ENCODE data around the gene SLC1A1. TPM values are rescaled to one million over a fixed set of nuclear protein-coding genes. Genes with fewer than 3 reads are reported as not detected.
A peak's percentile ranks its signal among the peaks of the same experiment; 100 is the strongest.

SLC1A1 gene
- total RNA-seq, 3 donors from 2014 or later (not counting 1 experiment from before 2014, with no cell fraction given) = not detected

GRCh38 chr9:4581861-4582565, 91.7 kb downstream of the SLC1A1 start:
- no peaks in the 10 kb centered on the region for H3K4me1 ChIP-seq (ENCODE audit: control insufficient read depth, insufficient read depth, low read length)
- Mint-ChIP-seq H3K9me3 (no peaks in the 10 kb centered on the region), H3K4me1 (no peaks in the 10 kb centered on the region), H3K4me3 (no peak overlapping the region), H3K36me3 (no peaks in the 10 kb centered on the region), H3K27me3 (ENCODE audit: low read depth in 2 of 2) (peaks cover 0 to 2% of the 10 kb centered on the region in 2 donors), H3K27ac (no peak overlapping the region)
- no peaks in the 10 kb centered on the region for H3K27me3 ChIP-seq (ENCODE audit: control insufficient read depth, insufficient read depth, low read length)
- no peaks in the 10 kb centered on the region for H3K36me3 ChIP-seq (ENCODE audit: control insufficient read depth, insufficient read depth, low read length)
- H3K4me3 ChIP-seq (ENCODE audit: low read length) = no peak overlapping the region
- ATAC-seq = no peak
- intact Hi-C loops (cut with micrococcal nuclease) = no loop called here
- 94% methylated on average over 1 of the region's 1 CpG for whole genome bisulfite sequencing (ENCODE audit: insufficient coverage)
- no peak overlapping the region for H3K27ac ChIP-seq (ENCODE audit: low read length)
- no peak for DNase-seq
- no peak for TF ChIP-seq CTCF (IDR thresholded peaks at IDR 0.05)
- H3K9me3 ChIP-seq (ENCODE audit: control insufficient read depth, insufficient read depth, low read length) = no peaks in the 10 kb centered on the region

DNA sequence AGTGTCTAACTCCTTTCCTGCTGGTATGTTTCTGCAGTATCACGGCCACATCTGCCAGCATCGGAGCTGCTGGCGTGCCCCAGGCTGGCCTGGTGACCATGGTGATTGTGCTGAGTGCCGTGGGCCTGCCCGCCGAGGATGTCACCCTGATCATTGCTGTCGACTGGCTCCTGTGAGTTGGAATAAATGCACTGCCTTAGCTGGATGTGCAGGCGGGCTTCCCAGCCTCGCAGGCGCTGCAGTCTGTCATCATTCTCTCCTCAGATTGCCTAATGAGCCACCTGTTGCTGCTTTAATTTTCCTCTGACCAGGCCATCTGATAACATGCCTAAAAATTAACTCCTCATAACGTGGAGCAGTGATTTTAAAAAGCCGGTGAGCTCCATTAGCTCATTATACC, 92.7 kb downstream of the SLC1A1 start:
- ATAC-seq (peak in 1 of 3 donors; percentile 10), DNase-seq (no peak)
- Histone ChIP-seq H3K4me1 (ENCODE audit: control insufficient read depth, insufficient read depth, low read length) (no peaks in the 10 kb centered on the region), H3K9me3 (ENCODE audit: control insufficient read depth, insufficient read depth, low read length) (no peaks in the 10 kb centered on the region), H3K4me3 (ENCODE audit: low read length) (no peak overlapping the region), H3K36me3 (ENCODE audit: control insufficient read depth, insufficient read depth, low read length) (no peaks in the 10 kb centered on the region), H3K27me3 (ENCODE audit: control insufficient read depth, insufficient read depth, low read length) (no peaks in the 10 kb centered on the region), H3K27ac (ENCODE audit: low read length) (no peak overlapping the region)
- intact Hi-C loops (cut with micrococcal nuclease) = no loop called here
- Mint-ChIP-seq H3K36me3 (no peaks in the 10 kb centered on the region), H3K9me3 (no peaks in the 10 kb centered on the region), H3K27ac (no peak overlapping the region), H3K4me3 (no peak overlapping the region), H3K4me1 (no peaks in the 10 kb centered on the region), H3K27me3 (ENCODE audit: low read depth in 2 of 2) (peaks cover 0 to 2% of the 10 kb centered on the region in 2 donors)
- WGBS (ENCODE audit: insufficient coverage) = 90% methylated on average over 12 of the region's 12 CpGs
- no peak for TF ChIP-seq CTCF (IDR thresholded peaks at IDR 0.05)

DNA sequence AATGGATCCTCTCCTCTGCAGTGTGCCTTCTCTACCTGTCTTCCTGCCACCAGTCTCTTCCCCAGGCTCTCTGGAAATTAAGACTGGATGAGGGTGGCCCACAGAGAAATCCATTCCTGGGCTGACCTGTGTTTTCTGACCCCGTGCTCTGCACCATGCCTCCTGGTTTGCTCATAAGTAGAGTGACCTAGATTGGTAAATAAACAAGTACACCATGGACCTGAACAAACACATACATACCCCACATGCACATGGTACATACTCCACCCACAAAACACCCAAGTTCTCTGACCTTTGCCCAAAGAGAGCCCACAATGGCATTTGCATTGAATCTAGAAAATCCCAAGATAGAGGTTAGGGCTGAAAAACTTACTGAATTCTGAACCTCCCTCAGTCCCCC, 94.4 kb downstream of the SLC1A1 start:
- H3K36me3 Mint-ChIP-seq = no peaks in the 10 kb centered on the region
- Histone ChIP-seq H3K4me1 (ENCODE audit: control insufficient read depth, insufficient read depth, low read length) (no peaks in the 10 kb centered on the region), H3K27ac (ENCODE audit: low read length) (no peak overlapping the region), H3K9me3 (ENCODE audit: control insufficient read depth, insufficient read depth, low read length) (no peaks in the 10 kb centered on the region), H3K4me3 (ENCODE audit: low read length) (no peak overlapping the region), H3K27me3 (ENCODE audit: control insufficient read depth, insufficient read depth, low read length) (no peaks in the 10 kb centered on the region), H3K36me3 (ENCODE audit: control insufficient read depth, insufficient read depth, low read length) (no peaks in the 10 kb centered on the region)
- WGBS (ENCODE audit: insufficient coverage) = no CpG with 5 or more reads among the region's 1 CpG
- no peak overlapping the region for H3K4me3 Mint-ChIP-seq
- ATAC-seq = no peak
- no peaks in the 10 kb centered on the region for H3K4me1 Mint-ChIP-seq
- no peak for DNase-seq
- no peaks in the 10 kb centered on the region for H3K9me3 Mint-ChIP-seq
- intact Hi-C loops (cut with micrococcal nuclease) = no loop called here
- H3K27ac Mint-ChIP-seq = no peak overlapping the region
- no peak for TF ChIP-seq CTCF (IDR thresholded peaks at IDR 0.05)
- no peaks in the 10 kb centered on the region for H3K27me3 Mint-ChIP-seq (ENCODE audit: low read depth in 2 of 2)

DNA sequence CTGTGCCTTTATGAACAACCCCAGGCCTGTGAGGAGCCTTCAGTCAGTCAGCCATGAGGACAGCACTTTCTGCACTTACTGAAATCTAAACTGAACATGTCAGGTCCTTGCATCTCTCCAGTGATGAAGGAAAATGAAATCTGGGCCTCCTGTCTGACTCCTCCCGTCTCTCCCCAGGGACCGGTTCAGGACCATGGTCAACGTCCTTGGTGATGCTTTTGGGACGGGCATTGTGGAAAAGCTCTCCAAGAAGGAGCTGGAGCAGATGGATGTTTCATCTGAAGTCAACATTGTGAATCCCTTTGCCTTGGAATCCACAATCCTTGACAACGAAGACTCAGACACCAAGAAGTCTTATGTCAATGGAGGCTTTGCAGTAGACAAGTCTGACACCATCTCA, 94.9 kb downstream of the SLC1A1 start:
- ATAC-seq (no peak), DNase-seq (no peak)
- Histone ChIP-seq H3K4me1 (ENCODE audit: control insufficient read depth, insufficient read depth, low read length) (no peaks in the 10 kb centered on the region), H3K27me3 (ENCODE audit: control insufficient read depth, insufficient read depth, low read length) (no peaks in the 10 kb centered on the region), H3K4me3 (ENCODE audit: low read length) (no peak overlapping the region), H3K36me3 (ENCODE audit: control insufficient read depth, insufficient read depth, low read length) (no peaks in the 10 kb centered on the region), H3K27ac (ENCODE audit: low read length) (no peak overlapping the region), H3K9me3 (ENCODE audit: control insufficient read depth, insufficient read depth, low read length) (no peaks in the 10 kb centered on the region)
- Mint-ChIP-seq H3K27ac (no peak overlapping the region), H3K9me3 (no peaks in the 10 kb centered on the region), H3K36me3 (no peaks in the 10 kb centered on the region), H3K27me3 (ENCODE audit: low read depth in 2 of 2) (no peaks in the 10 kb centered on the region), H3K4me3 (no peak overlapping the region), H3K4me1 (no peaks in the 10 kb centered on the region)
- intact Hi-C loops (cut with micrococcal nuclease) = no loop called here
- no peak for TF ChIP-seq CTCF (IDR thresholded peaks at IDR 0.05)
- 95% methylated on average over 5 of the region's 5 CpGs for WGBS (ENCODE audit: insufficient coverage)
